C4-2B (cell line): ENCODE data around the gene IL20.

Experiments used
- H3K27ac ChIP-seq: fragments of 450-650 bp; 2 replicates; pipeline ENCODE4 v1.5.1; 2017
- ZFX ChIP-seq: fragments of 450-650 bp; IDR thresholded peaks from 2 replicates; pipeline ENCODE4 v1.6.1; 2017
- TF ChIP-seq, protein P1 (sequence below): fragments of 450-650 bp; conservative IDR thresholded peaks from 2 replicates; pipeline ENCODE4 v1.5.1; 2017; ENCODE audit warnings: mild to moderate bottlenecking

Gene IL20

DNA sequence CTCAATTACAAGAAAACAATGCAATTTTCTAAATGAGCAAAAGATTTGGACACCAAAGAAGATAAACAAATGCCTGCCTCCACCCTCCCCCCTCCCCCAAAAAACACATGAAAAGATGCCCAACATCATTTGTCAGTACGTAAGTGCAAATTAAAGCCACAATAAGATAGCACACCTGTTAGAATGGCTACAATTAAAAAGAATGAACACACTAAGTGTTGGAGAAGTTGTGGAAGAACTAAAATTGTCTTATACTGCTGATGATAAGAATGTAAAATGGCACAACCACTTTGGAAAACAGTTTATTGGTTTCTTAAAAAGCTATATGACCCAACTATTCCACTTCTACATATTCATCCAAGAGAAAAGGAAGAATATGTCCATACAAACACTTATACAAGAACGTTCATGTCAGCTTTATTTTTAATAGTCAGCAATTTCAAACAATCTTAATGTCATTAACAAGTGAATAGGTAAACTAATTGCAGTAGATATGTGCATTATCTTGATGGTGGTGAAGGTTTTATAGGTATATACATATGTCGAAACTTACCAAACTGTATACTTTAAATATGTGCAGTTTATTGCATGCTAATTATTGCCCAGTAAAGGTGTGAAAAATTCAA lies 10.4 kb downstream of the IL20 start:
- no peak overlapping the region for H3K27ac ChIP-seq

DNA sequence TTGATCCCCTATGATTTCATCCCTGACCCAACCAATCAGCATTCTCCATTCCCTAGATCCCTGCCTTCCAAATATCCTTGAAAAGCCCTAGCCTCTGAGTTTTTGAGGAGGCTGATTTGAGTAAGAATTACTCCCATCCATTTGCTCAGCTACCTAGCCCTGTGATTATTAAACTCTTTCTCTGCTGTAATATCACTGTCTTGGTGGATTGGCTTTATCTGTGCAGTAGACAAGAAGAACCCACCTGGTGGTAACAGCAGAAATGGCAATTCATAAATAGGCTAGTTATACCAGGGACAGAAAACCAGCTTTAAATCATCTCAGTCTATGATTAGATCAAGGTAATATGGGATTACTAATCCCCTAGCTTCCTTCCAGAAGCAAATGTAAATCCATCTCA lies 13.0 kb downstream of the IL20 start:
- TF ChIP-seq, protein P1, sequence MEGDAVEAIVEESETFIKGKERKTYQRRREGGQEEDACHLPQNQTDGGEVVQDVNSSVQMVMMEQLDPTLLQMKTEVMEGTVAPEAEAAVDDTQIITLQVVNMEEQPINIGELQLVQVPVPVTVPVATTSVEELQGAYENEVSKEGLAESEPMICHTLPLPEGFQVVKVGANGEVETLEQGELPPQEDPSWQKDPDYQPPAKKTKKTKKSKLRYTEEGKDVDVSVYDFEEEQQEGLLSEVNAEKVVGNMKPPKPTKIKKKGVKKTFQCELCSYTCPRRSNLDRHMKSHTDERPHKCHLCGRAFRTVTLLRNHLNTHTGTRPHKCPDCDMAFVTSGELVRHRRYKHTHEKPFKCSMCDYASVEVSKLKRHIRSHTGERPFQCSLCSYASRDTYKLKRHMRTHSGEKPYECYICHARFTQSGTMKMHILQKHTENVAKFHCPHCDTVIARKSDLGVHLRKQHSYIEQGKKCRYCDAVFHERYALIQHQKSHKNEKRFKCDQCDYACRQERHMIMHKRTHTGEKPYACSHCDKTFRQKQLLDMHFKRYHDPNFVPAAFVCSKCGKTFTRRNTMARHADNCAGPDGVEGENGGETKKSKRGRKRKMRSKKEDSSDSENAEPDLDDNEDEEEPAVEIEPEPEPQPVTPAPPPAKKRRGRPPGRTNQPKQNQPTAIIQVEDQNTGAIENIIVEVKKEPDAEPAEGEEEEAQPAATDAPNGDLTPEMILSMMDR, result peak; percentile 28; the same call in 1 of the 2 replicates
- no peak for TF ChIP-seq ZFX
- H3K27ac ChIP-seq, result no peak overlapping the region

More for the DNA sequence above, 10.4 kb downstream of the IL20 start:
- TF ChIP-seq ZFX, result no peak
- TF ChIP-seq, protein P1, result no peak

DNA sequence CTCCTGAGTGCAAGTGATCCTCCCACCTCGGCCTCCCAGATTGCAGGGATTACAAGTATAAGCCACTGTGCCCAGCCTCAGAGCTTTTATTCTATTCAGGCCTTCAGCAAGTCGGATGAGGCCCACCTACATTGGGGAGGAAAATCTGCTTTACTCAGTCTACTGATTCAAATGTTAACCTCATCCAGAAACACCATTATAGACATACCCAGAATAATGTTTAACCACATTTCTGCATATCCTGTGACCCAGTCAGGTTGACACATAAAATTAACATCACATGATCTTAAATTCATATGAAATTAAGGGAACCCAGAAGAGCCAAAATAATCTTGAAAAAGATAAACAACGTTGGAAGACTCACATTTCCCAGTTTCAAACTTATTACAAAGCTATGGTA lies 14.9 kb downstream of the IL20 start:
- TF ChIP-seq, protein P1, result no peak
- TF ChIP-seq ZFX, result no peak
- H3K27ac ChIP-seq, result no peak overlapping the region

DNA sequence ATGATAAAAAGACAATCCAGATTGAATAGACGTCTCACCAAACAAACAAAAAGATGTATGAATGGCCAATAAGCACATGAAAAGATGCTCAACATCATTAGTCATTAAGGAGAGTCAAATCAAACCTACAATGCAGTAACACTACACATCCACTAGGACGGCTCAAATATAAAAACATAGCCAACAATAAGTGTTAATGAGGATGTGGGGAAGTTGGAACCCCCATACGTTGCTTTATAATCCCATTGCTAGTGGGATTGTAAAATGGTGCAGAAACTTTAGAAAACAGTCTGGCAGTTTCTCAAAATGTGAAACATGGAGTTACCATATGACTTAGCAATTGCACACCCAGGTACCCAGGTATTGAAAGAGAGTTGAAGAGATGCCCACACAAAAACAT lies 17.1 kb downstream of the IL20 start:
- no peak overlapping the region for H3K27ac ChIP-seq
- TF ChIP-seq ZFX, result no peak
- TF ChIP-seq, protein P1, result peak; percentile 36

DNA sequence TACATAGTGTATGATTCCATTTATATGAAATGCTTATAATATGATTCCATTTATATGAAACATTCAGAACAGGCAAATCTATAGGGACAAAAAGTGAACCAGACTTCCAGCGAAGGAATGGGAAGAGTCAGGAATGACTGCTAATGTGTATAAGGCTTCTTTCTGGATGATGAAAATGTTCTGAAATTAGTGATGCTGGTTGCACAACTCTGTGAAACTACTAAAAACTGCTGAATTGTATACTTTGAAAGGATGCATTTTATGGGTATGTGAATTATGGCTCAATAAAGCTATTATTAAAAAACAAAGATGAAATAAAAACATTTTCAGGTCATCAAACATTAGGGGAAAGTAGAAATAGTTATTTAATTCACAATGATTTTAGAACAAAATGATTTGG lies 17.7 kb downstream of the IL20 start:
- TF ChIP-seq, protein P1, result no peak
- TF ChIP-seq ZFX, result no peak
- no peak overlapping the region for H3K27ac ChIP-seq

DNA sequence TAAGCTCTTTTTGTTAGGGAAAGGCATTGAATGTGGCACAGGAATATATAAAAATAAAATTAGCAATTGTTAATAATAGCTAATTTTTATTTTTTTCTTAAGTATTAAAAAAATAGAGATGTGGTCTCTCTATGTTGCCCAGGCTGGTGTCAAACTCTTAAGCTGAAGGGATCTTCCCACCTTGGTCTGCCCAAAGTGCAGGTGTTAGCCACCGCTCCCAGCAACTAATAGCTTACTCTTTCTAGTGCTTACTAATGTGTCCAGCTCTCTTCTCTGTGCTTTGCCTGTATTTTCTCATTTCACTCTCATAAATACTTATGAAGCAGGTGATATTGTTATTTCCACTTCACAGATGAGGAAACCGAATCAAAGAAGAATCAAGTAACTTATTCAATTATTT lies 18.5 kb downstream of the IL20 start:
- no peak overlapping the region for H3K27ac ChIP-seq
- no peak for TF ChIP-seq ZFX
- TF ChIP-seq, protein P1, result no peak

DNA sequence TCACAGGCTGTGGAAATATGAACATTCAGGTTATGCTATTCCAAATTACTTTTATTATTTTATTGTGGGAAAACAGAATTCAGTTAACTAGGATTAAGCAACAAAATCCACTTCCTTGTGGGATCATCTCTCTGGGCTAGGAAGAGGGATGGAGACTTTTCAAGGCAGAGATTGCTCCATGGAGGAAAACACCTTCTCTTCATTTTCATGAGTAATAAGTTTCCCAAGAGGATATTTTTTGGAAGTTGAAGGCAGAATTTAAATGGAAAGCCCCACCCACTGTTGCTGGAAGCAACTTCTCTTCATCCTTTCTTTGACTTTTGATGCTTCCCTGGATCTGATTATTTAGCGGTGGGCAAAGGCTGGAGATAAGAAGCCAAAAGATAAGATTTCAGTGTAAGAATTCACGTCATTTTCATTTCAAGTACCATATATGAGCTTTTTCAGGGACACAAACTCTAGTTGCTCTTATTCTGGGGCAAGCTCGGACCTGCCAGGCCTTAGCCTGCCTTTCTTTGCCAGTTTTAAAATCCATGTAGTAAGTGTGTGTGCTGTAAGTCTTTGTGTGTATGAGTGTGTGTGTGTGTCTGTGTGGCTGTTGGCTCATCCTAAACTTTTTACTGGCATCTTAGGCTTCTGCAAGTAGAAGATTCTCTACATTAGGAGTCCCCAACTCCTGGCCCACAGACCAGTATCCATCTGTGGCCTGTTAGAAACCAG lies 20.1 kb downstream of the IL20 start:
- TF ChIP-seq, protein P1, result no peak
- TF ChIP-seq ZFX, result no peak

More for the DNA sequence above, 20.1 kb downstream of the IL20 start:
- H3K27ac ChIP-seq, result no peak overlapping the region
